SK-N-SH (cell line): ENCODE results near the gene EBF3. TPM values are rescaled to one million over a fixed set of nuclear protein-coding genes. Genes with fewer than 3 reads are reported as not detected.

Source experiments
- CTCF ChIA-PET: fragments of 300-600, 350-600 bp; formaldehyde crosslinking; extraction: SDS; loops from one replicate; lab custom pipeline; 2021; lab: Yijun Ruan, JAX
- POLR2A ChIA-PET: fragments of 350-600 bp; sonication (Branson Sonifier 250); formaldehyde crosslinking; extraction: SDS; loops from one replicate; lab custom pipeline; 2020; ENCODE audit warnings: antibody characterized with exemption, inconsistent platforms; lab: Yijun Ruan, JAX
- DNase-seq: peaks from one replicate; pipeline ENCODE4 v3.0.0; 2012
- H2AFZ ChIP-seq: fragments of 200-600 bp; sonication (generic); 2 replicates; pipeline ENCODE4 v1.8.1; 2016; ENCODE audit warnings: antibody characterized with exemption, mild to moderate bottlenecking, low read depth
- H3F3A ChIP-seq: fragments of 200-600 bp; sonication (generic); replicated peaks from 2 replicates; pipeline ENCODE3; 2016; ENCODE audit warnings: antibody characterized with exemption, mild to moderate bottlenecking; ENCODE audit not compliant: insufficient read depth
- H3K27ac ChIP-seq, 2 experiments: fragments of 200-500 bp in 1 of 2; fragments of 200-600 bp in 1 of 2; sonication (Bioruptor generic) in 1 of 2; sonication (generic), shearing (Covaris generic) in 1 of 2; 2 replicates each; pipeline versions ENCODE4 v1.5.1 to v1.6.1; 2014 to 2016; ENCODE audit warnings: low read depth in 2 of 2, inconsistent platforms in 1 of 2, low read length in 1 of 2, mild to moderate bottlenecking in 1 of 2, mixed read lengths in 1 of 2
- H3K27me3 ChIP-seq: fragments of 200-600 bp; sonication (generic), shearing (Covaris generic); 2 replicates; pipeline ENCODE4 v1.6.1; 2016; ENCODE audit warnings: mixed run types; ENCODE audit not compliant: insufficient read depth
- H3K36me3 ChIP-seq, 2 experiments: fragments of 200-500 bp in 1 of 2; fragments of 200-600 bp in 1 of 2; sonication (Bioruptor generic) in 1 of 2; sonication (generic) in 1 of 2; replicated peaks in 1 of 2; 2 replicates each; pipeline versions ENCODE3 to v1.5.1; 2014 to 2016; ENCODE audit warnings: low read length in 1 of 2, mild to moderate bottlenecking in 1 of 2; ENCODE audit not compliant: insufficient read depth in 2 of 2, control insufficient read depth in 1 of 2
- H3K4me1 ChIP-seq, 2 experiments: fragments of 200-500 bp in 1 of 2; fragments of 200-600 bp in 1 of 2; sonication (Bioruptor generic) in 1 of 2; sonication (generic), shearing (Covaris generic) in 1 of 2; 2 replicates each; pipeline versions ENCODE4 v1.5.1 to v1.6.1; 2014 to 2016; ENCODE audit warnings: low read depth in 1 of 2, low read length in 1 of 2, mixed run types in 1 of 2; ENCODE audit not compliant: insufficient read depth in 2 of 2, control insufficient read depth in 1 of 2
- H3K4me2 ChIP-seq: fragments of 200-600 bp; sonication (generic), shearing (Covaris generic); 2 replicates; pipeline ENCODE4 v1.6.1; 2017; ENCODE audit warnings: mixed run types
- H3K4me3 ChIP-seq, 2 experiments: fragments of 200-500 bp in 1 of 2; fragments of 200-600 bp in 1 of 2; sonication (Bioruptor generic) in 1 of 2; sonication (generic), shearing (Covaris generic) in 1 of 2; 2 replicates each; pipeline versions ENCODE4 v1.5.1 to v1.8.1; 2014 to 2016; ENCODE audit warnings: low read depth in 2 of 2, inconsistent platforms in 1 of 2, low read length in 1 of 2, mild to moderate bottlenecking in 1 of 2, mixed read lengths in 1 of 2, moderate library complexity in 1 of 2
- H3K79me2 ChIP-seq: fragments of 200-600 bp; sonication (generic); 2 replicates; pipeline ENCODE4 v1.8.1; 2017; ENCODE audit warnings: mild to moderate bottlenecking; ENCODE audit not compliant: insufficient read depth
- H3K9ac ChIP-seq: fragments of 200-600 bp; sonication (generic); 2 replicates; pipeline ENCODE4 v1.6.1; 2017; ENCODE audit warnings: mixed run types
- H3K9me2 ChIP-seq: fragments of 200-600 bp; sonication (generic); 2 replicates; pipeline ENCODE4 v1.6.1; 2017; ENCODE audit warnings: mixed run types
- H3K9me3 ChIP-seq: fragments of 200-600 bp; sonication (generic); 2 replicates; pipeline ENCODE4 v1.6.1; 2017; ENCODE audit warnings: mixed run types, mild to moderate bottlenecking, moderate library complexity
- H4K20me1 ChIP-seq: fragments of 200-600 bp; sonication (generic); 2 replicates; pipeline ENCODE4 v1.6.1; 2017; ENCODE audit warnings: mild to moderate bottlenecking, mixed run types; ENCODE audit not compliant: insufficient read depth
- CHD2 ChIP-seq: fragments of 150-350 bp; IDR thresholded peaks from 2 replicates; pipeline ENCODE4 v1.6.1; 2018; ENCODE audit warnings: low read length; ENCODE audit not compliant: partially characterized antibody
- ELF1 ChIP-seq: IDR thresholded peaks from 2 replicates; pipeline ENCODE4 v1.4.0; 2012
- EP300 ChIP-seq, 2 experiments: IDR thresholded peaks; 2 replicates each; pipeline versions ENCODE4 v1.4.0 to v1.6.1; 2012; ENCODE audit warnings: borderline replicate concordance in 1 of 2, low read depth in 1 of 2, low read length in 1 of 2
- FOXJ3 ChIP-seq: sonication (generic); formaldehyde crosslinking; IDR thresholded peaks from 2 replicates; pipeline ENCODE4 v1.5.1; 2020; ENCODE audit warnings: mild to moderate bottlenecking, missing genetic modification reagents
- FOXM1 ChIP-seq: IDR thresholded peaks from 2 replicates; pipeline ENCODE4 v1.4.0; 2012; ENCODE audit warnings: low read depth, mild to moderate bottlenecking
- JUND ChIP-seq: IDR thresholded peaks from 2 replicates; pipeline ENCODE4 v1.4.0; 2012
- MEF2A ChIP-seq: IDR thresholded peaks from 2 replicates; pipeline ENCODE4 v1.4.0; 2012; ENCODE audit warnings: low read depth, borderline replicate concordance
- NFIC ChIP-seq: IDR thresholded peaks from 2 replicates; pipeline ENCODE4 v1.4.0; 2012; ENCODE audit warnings: borderline replicate concordance
- RCOR1 ChIP-seq: fragments of 150-350 bp; IDR thresholded peaks from 2 replicates; pipeline ENCODE4 v1.6.1; 2017; ENCODE audit warnings: antibody characterized with exemption, low read length
- SIN3A ChIP-seq: IDR thresholded peaks from 2 replicates; pipeline ENCODE4 v1.6.1; 2012; ENCODE audit warnings: low read depth, mild to moderate bottlenecking, low read length, moderate library complexity, borderline replicate concordance
- SMC3 ChIP-seq: IDR thresholded peaks from 2 replicates; pipeline ENCODE4 v1.6.1; 2012; ENCODE audit warnings: low read depth, low read length, improper control_type of control experiment
- YY1 ChIP-seq: IDR thresholded peaks from 2 replicates; pipeline ENCODE4 v1.4.0; 2012; ENCODE audit warnings: low read depth, mild to moderate bottlenecking
- WGBS: methylation state at CpG from one replicate; pipeline ENCODE4 v1.1.6; 2017; ENCODE audit warnings: low lambda C conversion rate; 5-methylcytosine and 5-hydroxymethylcytosine counted together
- polyA plus RNA-seq, 3 experiments: library from polyadenylated mRNA; depleted of rRNA; stranded (reverse); fragments of >200 nt; gene quantifications; 2 replicates each; pipeline ENCODE4 v1.2.3, GENCODE V29; 2012
- TF ChIP-seq, protein P1 (sequence below): IDR thresholded peaks from 2 replicates; pipeline ENCODE4; 2012
- TF ChIP-seq, protein P2 (sequence below): fragments of 150-350 bp; IDR thresholded peaks from 2 replicates; pipeline ENCODE4 v1.6.1; 2017; ENCODE audit warnings: antibody characterized with exemption, low read length, low read depth, borderline replicate concordance
- TF ChIP-seq, protein P3 (sequence below): IDR thresholded peaks from 2 replicates; pipeline ENCODE4 v1.4.0; 2012; ENCODE audit warnings: low read depth
- TF ChIP-seq, protein P4 (sequence below): IDR thresholded peaks from 2 replicates; pipeline ENCODE4 v1.6.1; 2012; ENCODE audit warnings: mild to moderate bottlenecking, low read depth, low read length, moderate library complexity

EBF3 gene
- polyA plus RNA-seq, 1 of the 3 experiments (the other 2 are of a cell fraction), result not detected

DNA sequence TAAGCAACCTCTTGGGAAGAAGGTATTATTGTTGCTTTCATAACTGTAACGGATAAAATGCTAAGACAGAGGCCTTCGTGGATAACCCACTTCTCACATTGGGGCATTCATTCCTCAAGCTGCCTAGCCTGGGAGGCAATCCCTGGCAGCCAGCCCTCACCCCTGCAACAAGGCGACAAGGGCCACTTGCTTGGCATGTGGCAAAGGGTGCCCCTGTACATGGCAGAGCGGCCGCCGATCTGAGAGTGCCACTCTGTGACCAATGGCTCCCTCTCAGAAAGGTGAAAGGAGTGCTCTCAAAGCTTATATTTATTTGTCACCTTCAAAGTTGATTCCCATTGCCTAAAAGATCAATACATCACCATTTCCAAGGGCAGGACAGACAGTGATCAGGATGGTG is 31.9 kb downstream of the EBF3 start:
- H3F3A ChIP-seq, result no peaks in the 10 kb centered on the region
- 48% methylated on average over 6 of the region's 6 CpGs for WGBS
- H3K36me3 ChIP-seq, result no peaks in the 10 kb centered on the region
- ChIA-PET POLR2A (no interaction called here), CTCF (interaction anchor here (0.8 to 1.8 kb wide), 3 partner anchors 33 to 43 kb away, joined by 3 to 5 read pairs (median 5); no protein-coding TSS in a partner anchor)
- no peak overlapping the region for H3K4me2 ChIP-seq
- no peaks in the 10 kb centered on the region for H3K9me3 ChIP-seq
- H3K79me2 ChIP-seq, result no peaks in the 10 kb centered on the region
- no peak overlapping the region for H3K27ac ChIP-seq
- H4K20me1 ChIP-seq, result no peaks in the 10 kb centered on the region
- H3K9me2 ChIP-seq, result no peaks in the 10 kb centered on the region
- DNase-seq, result no peak
- H3K4me1 ChIP-seq, result peaks cover 0 to 15% of the 10 kb centered on the region in 2 experiments; a peak in 1 of 4 replicates
- no peak overlapping the region for H3K9ac ChIP-seq
- H2AFZ ChIP-seq, result no peak overlapping the region
- no peaks in the 10 kb centered on the region for H3K27me3 ChIP-seq
- no peak overlapping the region for H3K4me3 ChIP-seq
- TF ChIP-seq, protein P1, sequence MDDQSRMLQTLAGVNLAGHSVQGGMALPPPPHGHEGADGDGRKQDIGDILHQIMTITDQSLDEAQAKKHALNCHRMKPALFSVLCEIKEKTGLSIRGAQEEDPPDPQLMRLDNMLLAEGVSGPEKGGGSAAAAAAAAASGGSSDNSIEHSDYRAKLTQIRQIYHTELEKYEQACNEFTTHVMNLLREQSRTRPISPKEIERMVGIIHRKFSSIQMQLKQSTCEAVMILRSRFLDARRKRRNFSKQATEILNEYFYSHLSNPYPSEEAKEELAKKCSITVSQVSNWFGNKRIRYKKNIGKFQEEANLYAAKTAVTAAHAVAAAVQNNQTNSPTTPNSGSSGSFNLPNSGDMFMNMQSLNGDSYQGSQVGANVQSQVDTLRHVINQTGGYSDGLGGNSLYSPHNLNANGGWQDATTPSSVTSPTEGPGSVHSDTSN, result no peak
- TF ChIP-seq, protein P2, sequence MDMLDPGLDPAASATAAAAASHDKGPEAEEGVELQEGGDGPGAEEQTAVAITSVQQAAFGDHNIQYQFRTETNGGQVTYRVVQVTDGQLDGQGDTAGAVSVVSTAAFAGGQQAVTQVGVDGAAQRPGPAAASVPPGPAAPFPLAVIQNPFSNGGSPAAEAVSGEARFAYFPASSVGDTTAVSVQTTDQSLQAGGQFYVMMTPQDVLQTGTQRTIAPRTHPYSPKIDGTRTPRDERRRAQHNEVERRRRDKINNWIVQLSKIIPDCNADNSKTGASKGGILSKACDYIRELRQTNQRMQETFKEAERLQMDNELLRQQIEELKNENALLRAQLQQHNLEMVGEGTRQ, result no peak
- no peak for TF ChIP-seq FOXM1
- no peak for TF ChIP-seq SIN3A
- TF ChIP-seq SMC3, result no peak
- no peak for TF ChIP-seq FOXJ3 (CRISPR knock-in tag)
- no peak for TF ChIP-seq CHD2
- TF ChIP-seq YY1, result no peak
- no peak for TF ChIP-seq NFIC
- TF ChIP-seq MEF2A, result no peak
- TF ChIP-seq JUND, result no peak
- TF ChIP-seq, protein P3, sequence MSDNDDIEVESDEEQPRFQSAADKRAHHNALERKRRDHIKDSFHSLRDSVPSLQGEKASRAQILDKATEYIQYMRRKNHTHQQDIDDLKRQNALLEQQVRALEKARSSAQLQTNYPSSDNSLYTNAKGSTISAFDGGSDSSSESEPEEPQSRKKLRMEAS, result no peak
- TF ChIP-seq EP300 (IDR thresholded peaks at IDR 0.05; ENCODE audit: borderline replicate concordance in 1 of 2, low read depth in 1 of 2, low read length in 1 of 2), result no peak
- TF ChIP-seq, protein P4, sequence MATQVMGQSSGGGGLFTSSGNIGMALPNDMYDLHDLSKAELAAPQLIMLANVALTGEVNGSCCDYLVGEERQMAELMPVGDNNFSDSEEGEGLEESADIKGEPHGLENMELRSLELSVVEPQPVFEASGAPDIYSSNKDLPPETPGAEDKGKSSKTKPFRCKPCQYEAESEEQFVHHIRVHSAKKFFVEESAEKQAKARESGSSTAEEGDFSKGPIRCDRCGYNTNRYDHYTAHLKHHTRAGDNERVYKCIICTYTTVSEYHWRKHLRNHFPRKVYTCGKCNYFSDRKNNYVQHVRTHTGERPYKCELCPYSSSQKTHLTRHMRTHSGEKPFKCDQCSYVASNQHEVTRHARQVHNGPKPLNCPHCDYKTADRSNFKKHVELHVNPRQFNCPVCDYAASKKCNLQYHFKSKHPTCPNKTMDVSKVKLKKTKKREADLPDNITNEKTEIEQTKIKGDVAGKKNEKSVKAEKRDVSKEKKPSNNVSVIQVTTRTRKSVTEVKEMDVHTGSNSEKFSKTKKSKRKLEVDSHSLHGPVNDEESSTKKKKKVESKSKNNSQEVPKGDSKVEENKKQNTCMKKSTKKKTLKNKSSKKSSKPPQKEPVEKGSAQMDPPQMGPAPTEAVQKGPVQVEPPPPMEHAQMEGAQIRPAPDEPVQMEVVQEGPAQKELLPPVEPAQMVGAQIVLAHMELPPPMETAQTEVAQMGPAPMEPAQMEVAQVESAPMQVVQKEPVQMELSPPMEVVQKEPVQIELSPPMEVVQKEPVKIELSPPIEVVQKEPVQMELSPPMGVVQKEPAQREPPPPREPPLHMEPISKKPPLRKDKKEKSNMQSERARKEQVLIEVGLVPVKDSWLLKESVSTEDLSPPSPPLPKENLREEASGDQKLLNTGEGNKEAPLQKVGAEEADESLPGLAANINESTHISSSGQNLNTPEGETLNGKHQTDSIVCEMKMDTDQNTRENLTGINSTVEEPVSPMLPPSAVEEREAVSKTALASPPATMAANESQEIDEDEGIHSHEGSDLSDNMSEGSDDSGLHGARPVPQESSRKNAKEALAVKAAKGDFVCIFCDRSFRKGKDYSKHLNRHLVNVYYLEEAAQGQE, result no peak
- TF ChIP-seq RCOR1, result no peak
- TF ChIP-seq ELF1, result no peak
